WTC11 (cell line): Measurements from ENCODE around the gene BTD.

Experiments
- CBFB ChIP-seq: sonication (generic); formaldehyde crosslinking; IDR thresholded peaks from 2 replicates; pipeline ENCODE4 v1.8.1; 2022; ENCODE audit warnings: mild to moderate bottlenecking, low read depth, missing genetic modification reagents
- FOXK1 ChIP-seq: sonication (generic); formaldehyde crosslinking; IDR thresholded peaks from 2 replicates; pipeline ENCODE4 v1.8.0; 2022; ENCODE audit warnings: mild to moderate bottlenecking, moderate library complexity, missing genetic modification reagents
- ZMAT4 ChIP-seq: fragments of 250-450 bp; sonication (Bioruptor Pico); IDR thresholded peaks from 2 replicates; pipeline ENCODE4 v1.9.0; 2021; ENCODE audit warnings: mild to moderate bottlenecking
- ZNF317 ChIP-seq: sonication (generic); formaldehyde crosslinking; IDR thresholded peaks from 2 replicates; pipeline ENCODE4 v1.8.1; 2023; ENCODE audit warnings: low read depth, mild to moderate bottlenecking, moderate library complexity, missing genetic modification reagents, borderline replicate concordance
- TF ChIP-seq, protein P1 (sequence below): fragments of 200-600 bp; IDR thresholded peaks from 2 replicates; pipeline ENCODE4 v1.8.0; 2022; ENCODE audit warnings: antibody characterized with exemption

- TF ChIP-seq, protein P1, sequence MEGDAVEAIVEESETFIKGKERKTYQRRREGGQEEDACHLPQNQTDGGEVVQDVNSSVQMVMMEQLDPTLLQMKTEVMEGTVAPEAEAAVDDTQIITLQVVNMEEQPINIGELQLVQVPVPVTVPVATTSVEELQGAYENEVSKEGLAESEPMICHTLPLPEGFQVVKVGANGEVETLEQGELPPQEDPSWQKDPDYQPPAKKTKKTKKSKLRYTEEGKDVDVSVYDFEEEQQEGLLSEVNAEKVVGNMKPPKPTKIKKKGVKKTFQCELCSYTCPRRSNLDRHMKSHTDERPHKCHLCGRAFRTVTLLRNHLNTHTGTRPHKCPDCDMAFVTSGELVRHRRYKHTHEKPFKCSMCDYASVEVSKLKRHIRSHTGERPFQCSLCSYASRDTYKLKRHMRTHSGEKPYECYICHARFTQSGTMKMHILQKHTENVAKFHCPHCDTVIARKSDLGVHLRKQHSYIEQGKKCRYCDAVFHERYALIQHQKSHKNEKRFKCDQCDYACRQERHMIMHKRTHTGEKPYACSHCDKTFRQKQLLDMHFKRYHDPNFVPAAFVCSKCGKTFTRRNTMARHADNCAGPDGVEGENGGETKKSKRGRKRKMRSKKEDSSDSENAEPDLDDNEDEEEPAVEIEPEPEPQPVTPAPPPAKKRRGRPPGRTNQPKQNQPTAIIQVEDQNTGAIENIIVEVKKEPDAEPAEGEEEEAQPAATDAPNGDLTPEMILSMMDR: no peak
- TF ChIP-seq FOXK1 (CRISPR knock-in tag) (no peak), CBFB (CRISPR knock-in tag) (no peak), ZNF317 (CRISPR knock-in tag) (no peak), ZMAT4 (CRISPR knock-in tag) (no peak)
These were observed 88.7 kb downstream of the BTD start for GRCh38 chr3:15690230-15690629.
